GM23248 (cell line): ENCODE results near the gene SLC7A11. TPM values are rescaled to one million over a fixed set of nuclear protein-coding genes. Genes with fewer than 3 reads are reported as not detected.

ENCODE experiments used
- DNase-seq: peaks from one replicate; pipeline ENCODE4 v3.0.0-alpha.2; 2015
- H2AFZ ChIP-seq: fragments of 200-600 bp; sonication (generic); 2 replicates; pipeline ENCODE4 v1.6.1; 2016; ENCODE audit warnings: antibody characterized with exemption
- H3F3A ChIP-seq: fragments of 200-600 bp; sonication (generic); 2 replicates; pipeline ENCODE4 v1.6.1; 2016; ENCODE audit warnings: mild to moderate bottlenecking, antibody characterized with exemption, mixed run types; ENCODE audit not compliant: insufficient read depth
- H3K27ac ChIP-seq: fragments of 200-600 bp; sonication (generic); 2 replicates; pipeline ENCODE4 v1.5.1; 2016; ENCODE audit warnings: mild to moderate bottlenecking
- H3K27me3 ChIP-seq: fragments of 200-600 bp; sonication (generic); replicated peaks from 2 replicates; pipeline ENCODE4 v1.6.1; 2016; ENCODE audit warnings: mild to moderate bottlenecking; ENCODE audit not compliant: insufficient read depth
- H3K36me3 ChIP-seq: fragments of 200-600 bp; sonication (generic); 2 replicates; pipeline ENCODE4 v1.6.1; 2016; ENCODE audit warnings: low read depth, mild to moderate bottlenecking
- H3K4me1 ChIP-seq: fragments of 200-600 bp; sonication (generic); 2 replicates; pipeline ENCODE4 v1.6.1; 2016; ENCODE audit warnings: mild to moderate bottlenecking; ENCODE audit not compliant: insufficient read depth
- H3K4me2 ChIP-seq: fragments of 200-600 bp; sonication (generic); one replicate; pipeline ENCODE4 v1.6.1; 2016; ENCODE audit warnings: mild to moderate bottlenecking; ENCODE audit not compliant: unreplicated experiment
- H3K4me3 ChIP-seq: fragments of 200-600 bp; sonication (generic); 2 replicates; pipeline ENCODE4 v1.5.1; 2016; ENCODE audit warnings: mild to moderate bottlenecking
- H3K79me2 ChIP-seq: fragments of 200-600 bp; sonication (generic); 2 replicates; pipeline ENCODE4 v1.6.1; 2016; ENCODE audit warnings: mild to moderate bottlenecking; ENCODE audit not compliant: insufficient read depth
- H3K9ac ChIP-seq: fragments of 200-600 bp; sonication (generic); 2 replicates; pipeline ENCODE4 v1.6.1; 2016; ENCODE audit warnings: mild to moderate bottlenecking
- H3K9me2 ChIP-seq: fragments of 200-600 bp; sonication (generic); 2 replicates; pipeline ENCODE4 v1.6.1; 2016; ENCODE audit warnings: mixed run types, mild to moderate bottlenecking, moderate library complexity; ENCODE audit not compliant: insufficient read depth
- H3K9me3 ChIP-seq: fragments of 200-600 bp; sonication (generic); one replicate; pipeline ENCODE4 v1.6.1; 2017; ENCODE audit warnings: low read depth
- H4K20me1 ChIP-seq: fragments of 200-600 bp; sonication (generic); 2 replicates; pipeline ENCODE4 v1.6.0; 2016; ENCODE audit not compliant: insufficient read depth
- EZH2 ChIP-seq: fragments of 200-600 bp; sonication (generic); IDR thresholded peaks from 2 replicates; pipeline ENCODE4 v1.6.1; 2018; ENCODE audit warnings: antibody characterized with exemption, mild to moderate bottlenecking; ENCODE audit not compliant: insufficient read depth, poor library complexity, severe bottlenecking
- EZH2phosphoT487 ChIP-seq: fragments of 200-600 bp; sonication (generic); IDR thresholded peaks from 2 replicates; pipeline ENCODE4 v1.6.1; 2018; ENCODE audit warnings: antibody characterized with exemption, moderate library complexity, mild to moderate bottlenecking, low read depth; ENCODE audit not compliant: insufficient read depth
- WGBS, 2 experiments: methylation state at CpG; one replicate each; pipeline ENCODE4 v1.1.6; 2015 to 2017; ENCODE audit warnings: low lambda C conversion rate in 2 of 2, low coverage in 1 of 2; ENCODE audit errors: missing lambda C conversion rate in 2 of 2; 5-methylcytosine and 5-hydroxymethylcytosine counted together
- in situ Hi-C: fragments of 300-500 bp; cut with MboI; formaldehyde crosslinking; loops from 2 replicates; pipeline ENCODE4 v1.15.0; 2020
- polyA plus RNA-seq: library from polyadenylated mRNA; unstranded; fragments of >200 nt; fragmentation: Nextera tagmentation; extraction: Ambion mirVana; gene quantifications from 2 replicates; pipeline ENCODE4 v1.2.1, GENCODE V29; 2016
- total RNA-seq: library from RNA; depleted of rRNA; stranded (reverse); fragments of >200 nt; shearing (Covaris generic); gene quantifications from 2 replicates; pipeline ENCODE4 v1.2.3, GENCODE V29; 2014

Gene SLC7A11
- total and polyA plus RNA-seq, 2 experiments from 2014 or later = 19.6 to 72.3 TPM

- H3K79me2 ChIP-seq = no peaks in the 10 kb centered on the region
- 97 to 98% methylated on average over 4 of the region's 4 CpGs for WGBS, 2 experiments
- DNase-seq = no peak
- TF ChIP-seq EZH2 = no peak
- TF ChIP-seq EZH2phosphoT487 = no peak
- H3K4me3 ChIP-seq = no peak overlapping the region
- no peak overlapping the region for H3K9ac ChIP-seq
- no peaks in the 10 kb centered on the region for H4K20me1 ChIP-seq
- H3K4me1 ChIP-seq = peaks cover 49% of the 10 kb centered on the region
- H3F3A ChIP-seq = peaks cover 22% of the 10 kb centered on the region
- H3K9me2 ChIP-seq = no peaks in the 10 kb centered on the region
- in situ Hi-C loops = no loop called here
- no peaks in the 10 kb centered on the region for H3K27me3 ChIP-seq
- H3K9me3 ChIP-seq = no peaks in the 10 kb centered on the region
- H2AFZ ChIP-seq = no peak overlapping the region
- no peak overlapping the region for H3K4me2 ChIP-seq
- H3K27ac ChIP-seq = peak overlapping the region; percentile 68; the same call in 1 of the 2 replicates
- H3K36me3 ChIP-seq = peaks cover 37% of the 10 kb centered on the region
These were observed 18.8 kb downstream of the SLC7A11 start for GRCh38 chr4:138223231-138223910.

- peak; percentile 83 for DNase-seq
- H3K27me3 ChIP-seq = no peaks in the 10 kb centered on the region
- H2AFZ ChIP-seq = no peak overlapping the region
- no peaks in the 10 kb centered on the region for H3K79me2 ChIP-seq
- peaks cover 36% of the 10 kb centered on the region for H3K36me3 ChIP-seq
- no peaks in the 10 kb centered on the region for H3K9me2 ChIP-seq
- H3K4me1 ChIP-seq = peaks cover 49% of the 10 kb centered on the region
- no peaks in the 10 kb centered on the region for H4K20me1 ChIP-seq
- 0 to 2% methylated on average over 4 of the region's 4 CpGs for WGBS, 2 experiments
- peaks cover 22% of the 10 kb centered on the region for H3F3A ChIP-seq
- TF ChIP-seq EZH2 (no peak), EZH2phosphoT487 (no peak)
- peak overlapping the region; percentile 42 for H3K9ac ChIP-seq
- H3K9me3 ChIP-seq = no peaks in the 10 kb centered on the region
- peak overlapping the region; percentile 68 for H3K27ac ChIP-seq
- peak overlapping the region; percentile 20 for H3K4me3 ChIP-seq
- peak overlapping the region; percentile 64 for H3K4me2 ChIP-seq
- in situ Hi-C loops = no loop called here
These were observed 20.1 kb downstream of the SLC7A11 start for GRCh38 chr4:138222046-138222445.

- no peak overlapping the region for H3K4me3 ChIP-seq
- TF ChIP-seq EZH2 (no peak), EZH2phosphoT487 (no peak)
- H3K79me2 ChIP-seq = no peaks in the 10 kb centered on the region
- H3K27me3 ChIP-seq = no peaks in the 10 kb centered on the region
- no peak overlapping the region for H2AFZ ChIP-seq
- in situ Hi-C loops = no loop called here
- no peak overlapping the region for H3K4me2 ChIP-seq
- H3K9me3 ChIP-seq = no peaks in the 10 kb centered on the region
- no peaks in the 10 kb centered on the region for H4K20me1 ChIP-seq
- H3K36me3 ChIP-seq = peaks cover 64% of the 10 kb centered on the region
- WGBS, 2 experiments = 79 to 81% methylated on average over 5 of the region's 5 CpGs
- peaks cover 29% of the 10 kb centered on the region for H3K4me1 ChIP-seq
- H3F3A ChIP-seq = peaks cover 17% of the 10 kb centered on the region
- no peak overlapping the region for H3K9ac ChIP-seq
- H3K9me2 ChIP-seq = no peaks in the 10 kb centered on the region; the same call in 1 of the 2 replicates
- H3K27ac ChIP-seq = no peak overlapping the region
- no peak for DNase-seq
These were observed 23.2 kb downstream of the SLC7A11 start for GRCh38 chr4:138218976-138219375.

- H3K9ac ChIP-seq = no peak overlapping the region
- H3K4me3 ChIP-seq = no peak overlapping the region
- WGBS, 2 experiments = 85 to 91% methylated on average over 5 of the region's 5 CpGs
- no peak overlapping the region for H3K4me2 ChIP-seq
- H3F3A ChIP-seq = peaks cover 17% of the 10 kb centered on the region
- H3K9me3 ChIP-seq = no peaks in the 10 kb centered on the region
- H3K27ac ChIP-seq = no peak overlapping the region
- H3K4me1 ChIP-seq = peaks cover 18% of the 10 kb centered on the region
- TF ChIP-seq EZH2 (no peak), EZH2phosphoT487 (no peak)
- no peaks in the 10 kb centered on the region for H4K20me1 ChIP-seq
- peaks cover 4% of the 10 kb centered on the region for H3K9me2 ChIP-seq
- no peak for DNase-seq
- H3K27me3 ChIP-seq = no peaks in the 10 kb centered on the region
- peaks cover 72% of the 10 kb centered on the region for H3K36me3 ChIP-seq
- no peak overlapping the region for H2AFZ ChIP-seq
- no peaks in the 10 kb centered on the region for H3K79me2 ChIP-seq
- in situ Hi-C loops = no loop called here
These were observed 24.6 kb downstream of the SLC7A11 start for GRCh38 chr4:138217567-138217966.
